ENCODE results near the gene ZNF683. TPM values are rescaled to one million over a fixed set of nuclear protein-coding genes. Genes with fewer than 3 reads are reported as not detected.

Gene ZNF683
- total and polyA plus RNA-seq, 9 of the 15 experiments (the other 6 are each of a cell fraction or from before 2014, with no cell fraction given): not detected

DNA sequence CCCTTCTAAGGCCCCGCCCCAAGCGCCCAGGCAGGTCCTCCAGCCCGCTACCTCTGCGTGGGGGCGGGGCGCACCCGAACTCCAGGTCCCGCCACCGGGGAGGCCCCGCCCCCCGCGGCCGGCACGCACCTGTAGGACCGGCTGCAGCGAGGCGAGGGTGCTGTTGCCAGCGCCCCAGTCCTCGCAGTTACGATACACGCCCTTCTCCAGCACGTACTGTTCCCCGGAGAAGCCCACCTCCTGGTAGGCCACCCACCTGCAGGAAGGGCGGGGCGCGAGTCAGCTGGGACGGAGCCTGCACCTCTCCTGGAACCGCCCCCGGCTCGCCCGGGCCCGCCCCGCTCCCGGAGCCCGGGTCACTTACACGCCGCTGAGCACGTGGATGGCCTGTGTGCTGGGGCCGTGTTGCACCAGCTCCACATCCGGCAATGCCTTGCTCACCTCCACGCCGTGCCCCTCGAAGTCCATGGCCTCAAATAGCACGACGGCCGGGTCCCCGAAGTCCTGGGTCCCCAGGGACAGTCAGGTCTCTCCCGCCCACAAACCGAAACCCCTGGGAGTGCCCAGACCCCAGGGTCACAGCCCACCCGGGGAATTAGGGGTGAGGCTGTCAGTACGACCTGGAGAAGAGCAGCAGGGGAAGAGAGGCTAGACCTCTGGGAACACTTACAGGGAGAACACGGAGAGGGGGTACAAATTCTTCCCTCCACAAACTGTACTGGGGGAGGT is 35.9 kb downstream of the ZNF683 start (continued):
- TF ChIP-seq MEF2D (tag; conservative IDR thresholded peaks at IDR 0.05; ENCODE audit: low read depth) (peak; percentile 93), ZNF717 (CRISPR knock-in tag; IDR thresholded peaks at IDR 0.05) (no peak), VEZF1 (CRISPR knock-in tag; IDR thresholded peaks at IDR 0.05) (peak; percentile 81), NRF1 (conservative IDR thresholded peaks at IDR 0.05 in 1 of 2, IDR thresholded peaks at IDR 0.05 in 1 of 2) (peak; percentile 84 to 86), ZNF408 (CRISPR knock-in tag; IDR thresholded peaks at IDR 0.05; ENCODE audit: low read depth) (no peak), EGR1 (conservative IDR thresholded peaks at IDR 0.05) (peak; percentile 67), TCF3 (CRISPR knock-in tag; IDR thresholded peaks at IDR 0.05) (peak; percentile 58), ZNF316 (IDR thresholded peaks at IDR 0.05) (no peak), ELK1 (CRISPR knock-in tag; IDR thresholded peaks at IDR 0.05) (no peak; the same call in 1 of the 2 replicates), HNRNPL (IDR thresholded peaks at IDR 0.05; ENCODE audit: low read depth, low read length) (0 out of 2 replicates have a peak, but pooled peaks have one; percentile 56), JUN (IDR thresholded peaks at IDR 0.05; ENCODE audit: borderline replicate concordance, low read depth, low read length) (peak; percentile 84; the same call in 1 of the 2 replicates), JUN (CRISPR knock-in tag; IDR thresholded peaks at IDR 0.05; ENCODE audit: borderline replicate concordance) (peak; percentile 98), ETV1 (tag; conservative IDR thresholded peaks at IDR 0.05; ENCODE audit: low read depth) (peak; percentile 99), PBX2 (CRISPR knock-in tag; IDR thresholded peaks at IDR 0.05; ENCODE audit: low read depth) (no peak), PBX2 (tag; conservative IDR thresholded peaks at IDR 0.05; ENCODE audit: low read depth) (no peak), ZNF134 (CRISPR knock-in tag; conservative IDR thresholded peaks at IDR 0.05) (peak; percentile 81)
- TF ChIP-seq, protein P1, sequence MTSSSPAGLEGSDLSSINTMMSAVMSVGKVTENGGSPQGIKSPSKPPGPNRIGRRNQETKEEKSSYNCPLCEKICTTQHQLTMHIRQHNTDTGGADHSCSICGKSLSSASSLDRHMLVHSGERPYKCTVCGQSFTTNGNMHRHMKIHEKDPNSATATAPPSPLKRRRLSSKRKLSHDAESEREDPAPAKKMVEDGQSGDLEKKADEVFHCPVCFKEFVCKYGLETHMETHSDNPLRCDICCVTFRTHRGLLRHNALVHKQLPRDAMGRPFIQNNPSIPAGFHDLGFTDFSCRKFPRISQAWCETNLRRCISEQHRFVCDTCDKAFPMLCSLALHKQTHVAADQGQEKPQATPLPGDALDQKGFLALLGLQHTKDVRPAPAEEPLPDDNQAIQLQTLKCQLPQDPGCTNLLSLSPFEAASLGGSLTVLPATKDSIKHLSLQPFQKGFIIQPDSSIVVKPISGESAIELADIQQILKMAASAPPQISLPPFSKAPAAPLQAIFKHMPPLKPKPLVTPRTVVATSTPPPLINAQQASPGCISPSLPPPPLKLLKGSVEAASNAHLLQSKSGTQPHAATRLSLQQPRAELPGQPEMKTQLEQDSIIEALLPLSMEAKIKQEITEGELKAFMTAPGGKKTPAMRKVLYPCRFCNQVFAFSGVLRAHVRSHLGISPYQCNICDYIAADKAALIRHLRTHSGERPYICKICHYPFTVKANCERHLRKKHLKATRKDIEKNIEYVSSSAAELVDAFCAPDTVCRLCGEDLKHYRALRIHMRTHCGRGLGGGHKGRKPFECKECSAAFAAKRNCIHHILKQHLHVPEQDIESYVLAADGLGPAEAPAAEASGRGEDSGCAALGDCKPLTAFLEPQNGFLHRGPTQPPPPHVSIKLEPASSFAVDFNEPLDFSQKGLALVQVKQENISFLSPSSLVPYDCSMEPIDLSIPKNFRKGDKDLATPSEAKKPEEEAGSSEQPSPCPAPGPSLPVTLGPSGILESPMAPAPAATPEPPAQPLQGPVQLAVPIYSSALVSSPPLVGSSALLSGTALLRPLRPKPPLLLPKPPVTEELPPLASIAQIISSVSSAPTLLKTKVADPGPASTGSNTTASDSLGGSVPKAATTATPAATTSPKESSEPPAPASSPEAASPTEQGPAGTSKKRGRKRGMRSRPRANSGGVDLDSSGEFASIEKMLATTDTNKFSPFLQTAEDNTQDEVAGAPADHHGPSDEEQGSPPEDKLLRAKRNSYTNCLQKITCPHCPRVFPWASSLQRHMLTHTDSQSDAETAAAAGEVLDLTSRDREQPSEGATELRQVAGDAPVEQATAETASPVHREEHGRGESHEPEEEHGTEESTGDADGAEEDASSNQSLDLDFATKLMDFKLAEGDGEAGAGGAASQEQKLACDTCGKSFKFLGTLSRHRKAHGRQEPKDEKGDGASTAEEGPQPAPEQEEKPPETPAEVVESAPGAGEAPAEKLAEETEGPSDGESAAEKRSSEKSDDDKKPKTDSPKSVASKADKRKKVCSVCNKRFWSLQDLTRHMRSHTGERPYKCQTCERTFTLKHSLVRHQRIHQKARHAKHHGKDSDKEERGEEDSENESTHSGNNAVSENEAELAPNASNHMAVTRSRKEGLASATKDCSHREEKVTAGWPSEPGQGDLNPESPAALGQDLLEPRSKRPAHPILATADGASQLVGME (CRISPR knock-in tag; IDR thresholded peaks at IDR 0.05): peak; percentile 95; the same call in 1 of the 2 replicates
